GM12891 (cell line): Measurements from ENCODE around the gene KIF15.

Source experiments
- DNase-seq: peaks from one replicate; pipeline ENCODE4 v3.0.0; 2011; ENCODE audit warnings: low spot score; ENCODE audit not compliant: insufficient read length
- FAIRE-seq: peaks from 2 replicates; lab custom pipeline; 2011; peaks lifted over from hg19 to GRCh38; lab: Jason Lieb, UNC
- PAX5 ChIP-seq: IDR thresholded peaks from 2 replicates; pipeline ENCODE4 v1.6.1; 2011; ENCODE audit warnings: low read length, moderate library complexity, mild to moderate bottlenecking; ENCODE audit not compliant: insufficient read depth, severe bottlenecking
- POLR2A ChIP-seq: IDR thresholded peaks from 2 replicates; pipeline ENCODE4 v1.6.1; 2011; ENCODE audit warnings: low read depth, low read length, control low read depth
- POLR2AphosphoS5 ChIP-seq: IDR thresholded peaks from 2 replicates; pipeline ENCODE4 v1.6.1; 2011; ENCODE audit warnings: low read depth, low read length, control low read depth
- POU2F2 ChIP-seq: IDR thresholded peaks from 2 replicates; pipeline ENCODE4 v1.6.1; 2011; ENCODE audit warnings: low read depth, mild to moderate bottlenecking, control low read depth, low read length, moderate library complexity
- SPI1 ChIP-seq: IDR thresholded peaks from 2 replicates; pipeline ENCODE4 v1.6.1; 2011; ENCODE audit warnings: low read depth, low read length, control low read depth
- TAF1 ChIP-seq: IDR thresholded peaks from 2 replicates; pipeline ENCODE4 v1.6.1; 2011; ENCODE audit warnings: low read depth, low read length, control low read depth

KIF15 gene

GRCh38 chr3:44890852-44891251 is 129.3 kb downstream of the KIF15 start:
- FAIRE-seq: no peak
- no peak for DNase-seq
- no peak for TF ChIP-seq POLR2A
- TF ChIP-seq POLR2AphosphoS5: no peak
- TF ChIP-seq TAF1: no peak
- no peak for TF ChIP-seq PAX5
- TF ChIP-seq SPI1: no peak
- TF ChIP-seq POU2F2: no peak

DNA sequence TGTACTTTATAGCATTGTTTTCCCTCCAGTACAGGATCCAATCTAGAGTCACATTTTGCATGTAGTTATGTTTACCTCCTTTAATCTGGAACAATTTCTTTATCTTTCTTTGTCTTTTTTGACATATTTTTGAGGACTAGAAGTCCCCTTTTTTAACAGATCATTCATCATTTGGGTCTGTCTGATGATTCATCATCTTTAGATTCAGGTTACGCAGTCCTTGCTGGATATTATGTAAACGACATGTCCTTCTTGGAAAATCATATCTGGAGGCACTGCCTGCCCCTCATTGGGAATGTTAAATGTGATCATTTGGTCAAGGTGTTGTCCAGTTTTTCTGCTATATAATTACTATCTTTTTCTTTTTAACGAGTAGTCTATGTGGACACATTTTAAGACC is 131.1 kb downstream of the KIF15 start:
- TF ChIP-seq TAF1: no peak
- no peak for TF ChIP-seq SPI1
- no peak for TF ChIP-seq POLR2A
- TF ChIP-seq POLR2AphosphoS5: no peak
- TF ChIP-seq POU2F2: no peak
- no peak for TF ChIP-seq PAX5
- FAIRE-seq (no peak), DNase-seq (no peak)

GRCh38 chr3:44893097-44893496 is 131.5 kb downstream of the KIF15 start:
- no peak for TF ChIP-seq TAF1
- no peak for FAIRE-seq
- DNase-seq: no peak

DNA sequence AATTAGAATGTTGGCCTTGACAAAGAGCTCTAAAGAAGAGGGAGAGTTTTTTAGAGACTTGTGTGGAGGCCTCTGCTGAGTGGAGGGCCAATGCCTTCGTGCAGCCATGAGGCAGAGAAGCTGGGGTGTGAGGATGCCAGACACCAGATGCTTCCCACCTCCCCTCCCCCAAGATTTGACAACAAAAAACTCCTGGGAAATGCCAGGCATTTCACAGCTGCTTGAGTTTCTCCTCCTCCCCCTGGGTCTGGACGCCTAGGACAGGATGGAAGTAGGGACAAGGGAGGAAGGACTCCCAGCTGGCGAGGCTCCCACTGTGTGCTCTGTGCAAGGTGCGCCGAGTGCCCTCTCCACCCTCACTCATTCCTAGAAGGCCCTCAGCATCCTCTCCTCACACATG is 132.9 kb downstream of the KIF15 start:
- FAIRE-seq: no peak
- no peak for DNase-seq
- TF ChIP-seq POU2F2 (no peak), PAX5 (no peak), POLR2A (no peak), POLR2AphosphoS5 (no peak)

DNA sequence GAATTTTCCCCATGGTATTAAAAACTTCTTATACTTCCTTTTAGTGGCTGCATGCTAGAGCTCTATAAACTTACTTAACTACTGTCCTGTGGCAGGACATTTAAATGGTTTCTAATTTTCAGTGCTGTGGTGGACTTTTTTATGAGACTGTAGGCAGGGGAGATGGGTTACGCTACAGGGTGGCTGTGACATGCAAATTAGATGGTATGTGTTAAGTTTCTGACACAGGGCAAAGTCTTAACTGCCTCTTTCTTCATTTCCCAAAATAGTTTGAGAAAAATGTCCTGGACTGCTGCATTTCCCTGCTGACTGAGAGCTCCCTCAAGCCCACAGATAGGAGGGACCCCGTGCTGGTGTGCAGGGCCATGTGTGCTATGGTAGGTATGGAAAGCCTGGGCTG is 134.8 kb downstream of the KIF15 start:
- FAIRE-seq (no peak), DNase-seq (no peak)
- no peak for TF ChIP-seq TAF1
- no peak for TF ChIP-seq POLR2AphosphoS5
- no peak for TF ChIP-seq POLR2A
- TF ChIP-seq PAX5: no peak
- no peak for TF ChIP-seq POU2F2
- TF ChIP-seq SPI1: no peak

DNA sequence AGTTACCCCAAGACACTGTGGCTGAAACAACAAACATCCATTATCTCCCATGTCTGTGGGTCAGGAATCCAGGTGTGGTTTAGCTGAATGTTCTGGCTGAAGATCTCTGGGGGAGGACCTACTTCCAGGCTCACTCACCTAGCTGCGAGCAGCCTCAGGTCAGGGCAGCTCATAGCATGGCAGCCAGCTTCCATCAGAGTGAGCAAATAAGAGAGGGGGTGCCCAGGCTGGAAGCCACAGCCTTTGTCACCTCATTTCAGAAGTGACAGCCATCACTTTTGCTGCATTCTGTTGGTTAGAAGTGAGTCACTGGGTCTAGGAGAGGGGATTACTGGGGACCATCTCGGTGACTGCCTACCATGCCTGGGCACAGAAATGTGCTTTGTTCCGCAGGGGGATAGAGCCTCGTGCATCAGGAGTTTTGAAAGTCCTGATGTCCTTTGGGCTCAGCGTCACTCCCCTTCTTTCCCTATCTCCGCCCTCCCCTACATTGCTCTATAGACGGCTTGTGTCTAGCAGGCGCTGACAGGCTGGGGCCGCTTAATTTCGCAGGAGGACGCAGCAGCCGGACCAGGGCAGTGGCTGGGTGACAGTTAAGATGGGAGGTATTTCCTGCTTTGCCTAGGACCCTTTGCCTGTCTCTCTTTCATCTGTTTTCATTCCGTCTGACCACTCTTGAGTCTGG is 138.2 kb downstream of the KIF15 start:
- DNase-seq (no peak), FAIRE-seq (no peak)
- TF ChIP-seq SPI1: no peak
- TF ChIP-seq PAX5: no peak
- no peak for TF ChIP-seq POU2F2
- TF ChIP-seq POLR2AphosphoS5: no peak
- no peak for TF ChIP-seq TAF1
- no peak for TF ChIP-seq POLR2A

GRCh38 chr3:44902628-44903027 is 141.0 kb downstream of the KIF15 start:
- TF ChIP-seq POLR2AphosphoS5 (no peak), TAF1 (no peak), POLR2A (no peak), POU2F2 (no peak), SPI1 (no peak), PAX5 (no peak)
- FAIRE-seq (no peak), DNase-seq (no peak)
